ENCODE measurements around the gene GLDN. TPM values are rescaled to one million over a fixed set of nuclear protein-coding genes. Genes with fewer than 3 reads are reported as not detected.

GLDN gene
- polyA plus RNA-seq, 2 of the 4 experiments (the other 2 are of a cell fraction): 0.03 to 0.25 TPM

DNA sequence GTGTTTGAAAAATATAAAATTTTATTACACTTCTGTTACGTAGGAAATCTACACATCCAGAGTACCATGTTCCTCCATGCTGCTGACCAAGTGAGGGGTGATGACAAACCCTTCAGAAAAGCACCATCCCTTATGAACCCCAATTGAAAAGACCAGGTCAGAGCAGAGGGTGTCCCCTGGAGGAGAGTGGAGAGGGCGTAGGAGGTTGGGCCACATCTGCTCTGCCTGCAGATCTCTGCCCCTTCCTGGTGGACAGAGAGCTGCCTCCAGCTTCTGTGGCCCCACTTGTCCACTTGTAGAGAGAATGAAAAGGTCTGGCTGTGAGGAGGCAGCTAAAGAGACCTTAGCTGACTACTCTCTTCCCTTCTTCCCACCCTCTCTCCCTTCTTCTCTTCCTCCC is 55.5 kb downstream of the GLDN start:
- H3K4me2 ChIP-seq: no peak overlapping the region
- DNase-seq (ENCODE audit: low read depth in 1 of 2, low spot score in 1 of 2) (no peak), ATAC-seq (no peak; a peak in 1 of 6 replicates), FAIRE-seq (no peak)
- H3K4me3 ChIP-seq: no peak overlapping the region
- H3K27ac ChIP-seq: no peak overlapping the region
- TF ChIP-seq FOSB (CRISPR knock-in tag; IDR thresholded peaks at IDR 0.05) (no peak), RCOR1 (IDR thresholded peaks at IDR 0.05; ENCODE audit: low read depth, low read length) (no peak), RARB (CRISPR knock-in tag; IDR thresholded peaks at IDR 0.05) (no peak), EP300 (IDR thresholded peaks at IDR 0.05) (no peak), CHD2 (IDR thresholded peaks at IDR 0.05; ENCODE audit: low read length, partially characterized antibody) (no peak), ESRRA (IDR thresholded peaks at IDR 0.05; ENCODE audit: borderline replicate concordance, low read length) (no peak), EHMT2 (IDR thresholded peaks at IDR 0.05; ENCODE audit: low read depth) (no peak), ZSCAN20 (CRISPR knock-in tag; IDR thresholded peaks at IDR 0.05) (no peak), POLR2AphosphoS2 (conservative IDR thresholded peaks at IDR 0.05; ENCODE audit: low read length) (no peak), CHD4 (IDR thresholded peaks at IDR 0.05; ENCODE audit: borderline replicate concordance) (no peak), CBX2 (IDR thresholded peaks at IDR 0.05; ENCODE audit: borderline replicate concordance, low read depth) (no peak), HOXB5 (CRISPR knock-in tag; IDR thresholded peaks at IDR 0.05) (no peak), GATA3 (IDR thresholded peaks at IDR 0.05; ENCODE audit: borderline replicate concordance) (no peak), KDM5A (IDR thresholded peaks at IDR 0.05) (no peak), RFX5 (IDR thresholded peaks at IDR 0.05) (no peak), BHLHE40 (IDR thresholded peaks at IDR 0.05; ENCODE audit: low read depth, low read length) (no peak), MAZ (IDR thresholded peaks at IDR 0.05; ENCODE audit: borderline replicate concordance, low read depth, low read length) (no peak), ZC3H11A (IDR thresholded peaks at IDR 0.05) (no peak)
- TF ChIP-seq, protein P1, sequence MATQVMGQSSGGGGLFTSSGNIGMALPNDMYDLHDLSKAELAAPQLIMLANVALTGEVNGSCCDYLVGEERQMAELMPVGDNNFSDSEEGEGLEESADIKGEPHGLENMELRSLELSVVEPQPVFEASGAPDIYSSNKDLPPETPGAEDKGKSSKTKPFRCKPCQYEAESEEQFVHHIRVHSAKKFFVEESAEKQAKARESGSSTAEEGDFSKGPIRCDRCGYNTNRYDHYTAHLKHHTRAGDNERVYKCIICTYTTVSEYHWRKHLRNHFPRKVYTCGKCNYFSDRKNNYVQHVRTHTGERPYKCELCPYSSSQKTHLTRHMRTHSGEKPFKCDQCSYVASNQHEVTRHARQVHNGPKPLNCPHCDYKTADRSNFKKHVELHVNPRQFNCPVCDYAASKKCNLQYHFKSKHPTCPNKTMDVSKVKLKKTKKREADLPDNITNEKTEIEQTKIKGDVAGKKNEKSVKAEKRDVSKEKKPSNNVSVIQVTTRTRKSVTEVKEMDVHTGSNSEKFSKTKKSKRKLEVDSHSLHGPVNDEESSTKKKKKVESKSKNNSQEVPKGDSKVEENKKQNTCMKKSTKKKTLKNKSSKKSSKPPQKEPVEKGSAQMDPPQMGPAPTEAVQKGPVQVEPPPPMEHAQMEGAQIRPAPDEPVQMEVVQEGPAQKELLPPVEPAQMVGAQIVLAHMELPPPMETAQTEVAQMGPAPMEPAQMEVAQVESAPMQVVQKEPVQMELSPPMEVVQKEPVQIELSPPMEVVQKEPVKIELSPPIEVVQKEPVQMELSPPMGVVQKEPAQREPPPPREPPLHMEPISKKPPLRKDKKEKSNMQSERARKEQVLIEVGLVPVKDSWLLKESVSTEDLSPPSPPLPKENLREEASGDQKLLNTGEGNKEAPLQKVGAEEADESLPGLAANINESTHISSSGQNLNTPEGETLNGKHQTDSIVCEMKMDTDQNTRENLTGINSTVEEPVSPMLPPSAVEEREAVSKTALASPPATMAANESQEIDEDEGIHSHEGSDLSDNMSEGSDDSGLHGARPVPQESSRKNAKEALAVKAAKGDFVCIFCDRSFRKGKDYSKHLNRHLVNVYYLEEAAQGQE (IDR thresholded peaks at IDR 0.05): no peak
- TF ChIP-seq, protein P2, sequence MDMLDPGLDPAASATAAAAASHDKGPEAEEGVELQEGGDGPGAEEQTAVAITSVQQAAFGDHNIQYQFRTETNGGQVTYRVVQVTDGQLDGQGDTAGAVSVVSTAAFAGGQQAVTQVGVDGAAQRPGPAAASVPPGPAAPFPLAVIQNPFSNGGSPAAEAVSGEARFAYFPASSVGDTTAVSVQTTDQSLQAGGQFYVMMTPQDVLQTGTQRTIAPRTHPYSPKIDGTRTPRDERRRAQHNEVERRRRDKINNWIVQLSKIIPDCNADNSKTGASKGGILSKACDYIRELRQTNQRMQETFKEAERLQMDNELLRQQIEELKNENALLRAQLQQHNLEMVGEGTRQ (IDR thresholded peaks at IDR 0.05): no peak
- POLR2A ChIA-PET: no interaction called here
- 63% methylated on average over 2 of the region's 2 CpGs for WGBS (ENCODE audit: missing lambda C conversion rate)
- no peaks in the 10 kb centered on the region for H3K9me3 ChIP-seq
- no peaks in the 10 kb centered on the region for H3K4me1 ChIP-seq
- CTCF ChIA-PET: interaction anchor here (1.3 to 11.3 kb wide), 5 partner anchors 12 to 235 kb away, joined by 4 to 131 read pairs (median 6); no protein-coding TSS in a partner anchor

DNA sequence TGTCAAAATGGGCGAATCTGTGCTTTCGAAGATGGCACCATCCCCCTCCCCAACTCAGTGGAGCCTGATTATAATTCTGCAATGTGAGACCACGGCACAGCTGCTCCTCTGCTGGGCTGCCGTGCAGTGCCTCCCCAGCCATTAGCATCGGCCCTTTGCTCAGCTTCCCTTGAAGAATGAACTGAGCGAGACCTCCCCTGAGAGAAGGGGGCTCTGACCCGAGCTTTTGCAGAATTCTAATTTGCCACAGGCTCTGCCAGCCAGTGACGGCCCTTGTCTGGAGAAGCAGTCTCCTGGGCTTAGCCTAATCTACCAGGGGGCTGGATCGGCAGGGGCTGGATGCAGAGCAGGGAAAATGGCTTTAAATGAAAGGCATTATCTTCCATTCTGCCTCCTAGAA is 57.2 kb downstream of the GLDN start:
- ATAC-seq (no peak), DNase-seq (ENCODE audit: low read depth in 1 of 2, low spot score in 1 of 2) (no peak), FAIRE-seq (no peak)
- H3K27ac ChIP-seq: no peak overlapping the region
- 44% methylated on average over 9 of the region's 9 CpGs for WGBS (ENCODE audit: missing lambda C conversion rate)
- no peaks in the 10 kb centered on the region for H3K4me1 ChIP-seq
- TF ChIP-seq ZFP36 (IDR thresholded peaks at IDR 0.05; ENCODE audit: borderline replicate concordance, partially characterized antibody) (no peak), RNF2 (IDR thresholded peaks at IDR 0.05; ENCODE audit: borderline replicate concordance, low read depth) (no peak), HDAC2 (IDR thresholded peaks at IDR 0.05) (no peak), TP53 (CRISPR knock-in tag; IDR thresholded peaks at IDR 0.05) (no peak), RFX5 (IDR thresholded peaks at IDR 0.05) (no peak), CBX8 (IDR thresholded peaks at IDR 0.05) (no peak), POLR2A (IDR thresholded peaks at IDR 0.05; ENCODE audit: low read length) (no peak)
- TF ChIP-seq, protein P1 (IDR thresholded peaks at IDR 0.05): no peak
- TF ChIP-seq, protein P3, sequence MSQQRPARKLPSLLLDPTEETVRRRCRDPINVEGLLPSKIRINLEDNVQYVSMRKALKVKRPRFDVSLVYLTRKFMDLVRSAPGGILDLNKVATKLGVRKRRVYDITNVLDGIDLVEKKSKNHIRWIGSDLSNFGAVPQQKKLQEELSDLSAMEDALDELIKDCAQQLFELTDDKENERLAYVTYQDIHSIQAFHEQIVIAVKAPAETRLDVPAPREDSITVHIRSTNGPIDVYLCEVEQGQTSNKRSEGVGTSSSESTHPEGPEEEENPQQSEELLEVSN (IDR thresholded peaks at IDR 0.05; ENCODE audit: borderline replicate concordance, low read depth): no peak
- TF ChIP-seq, protein P4, sequence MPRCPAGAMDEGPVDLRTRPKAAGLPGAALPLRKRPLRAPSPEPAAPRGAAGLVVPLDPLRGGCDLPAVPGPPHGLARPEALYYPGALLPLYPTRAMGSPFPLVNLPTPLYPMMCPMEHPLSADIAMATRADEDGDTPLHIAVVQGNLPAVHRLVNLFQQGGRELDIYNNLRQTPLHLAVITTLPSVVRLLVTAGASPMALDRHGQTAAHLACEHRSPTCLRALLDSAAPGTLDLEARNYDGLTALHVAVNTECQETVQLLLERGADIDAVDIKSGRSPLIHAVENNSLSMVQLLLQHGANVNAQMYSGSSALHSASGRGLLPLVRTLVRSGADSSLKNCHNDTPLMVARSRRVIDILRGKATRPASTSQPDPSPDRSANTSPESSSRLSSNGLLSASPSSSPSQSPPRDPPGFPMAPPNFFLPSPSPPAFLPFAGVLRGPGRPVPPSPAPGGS (IDR thresholded peaks at IDR 0.05): no peak
- TF ChIP-seq, protein P5, sequence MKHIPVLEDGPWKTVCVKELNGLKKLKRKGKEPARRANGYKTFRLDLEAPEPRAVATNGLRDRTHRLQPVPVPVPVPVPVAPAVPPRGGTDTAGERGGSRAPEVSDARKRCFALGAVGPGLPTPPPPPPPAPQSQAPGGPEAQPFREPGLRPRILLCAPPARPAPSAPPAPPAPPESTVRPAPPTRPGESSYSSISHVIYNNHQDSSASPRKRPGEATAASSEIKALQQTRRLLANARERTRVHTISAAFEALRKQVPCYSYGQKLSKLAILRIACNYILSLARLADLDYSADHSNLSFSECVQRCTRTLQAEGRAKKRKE (CRISPR knock-in tag; IDR thresholded peaks at IDR 0.05; ENCODE audit: low read depth): no peak
- H3K9me3 ChIP-seq: no peaks in the 10 kb centered on the region
- POLR2A ChIA-PET: no interaction called here
- no peak overlapping the region for H3K4me2 ChIP-seq
- CTCF ChIA-PET: interaction anchor here (1.0 to 11.3 kb wide), 6 partner anchors 11 to 237 kb away, joined by 3 to 131 read pairs (median 36); no protein-coding TSS in a partner anchor
- no peak overlapping the region for H3K4me3 ChIP-seq
